Measurements from ENCODE around the gene ATXN7L1.

GRCh38 chr7:105920766-105921165 is 44.4 kb upstream of the ATXN7L1 start:
- TF ChIP-seq, protein P1, sequence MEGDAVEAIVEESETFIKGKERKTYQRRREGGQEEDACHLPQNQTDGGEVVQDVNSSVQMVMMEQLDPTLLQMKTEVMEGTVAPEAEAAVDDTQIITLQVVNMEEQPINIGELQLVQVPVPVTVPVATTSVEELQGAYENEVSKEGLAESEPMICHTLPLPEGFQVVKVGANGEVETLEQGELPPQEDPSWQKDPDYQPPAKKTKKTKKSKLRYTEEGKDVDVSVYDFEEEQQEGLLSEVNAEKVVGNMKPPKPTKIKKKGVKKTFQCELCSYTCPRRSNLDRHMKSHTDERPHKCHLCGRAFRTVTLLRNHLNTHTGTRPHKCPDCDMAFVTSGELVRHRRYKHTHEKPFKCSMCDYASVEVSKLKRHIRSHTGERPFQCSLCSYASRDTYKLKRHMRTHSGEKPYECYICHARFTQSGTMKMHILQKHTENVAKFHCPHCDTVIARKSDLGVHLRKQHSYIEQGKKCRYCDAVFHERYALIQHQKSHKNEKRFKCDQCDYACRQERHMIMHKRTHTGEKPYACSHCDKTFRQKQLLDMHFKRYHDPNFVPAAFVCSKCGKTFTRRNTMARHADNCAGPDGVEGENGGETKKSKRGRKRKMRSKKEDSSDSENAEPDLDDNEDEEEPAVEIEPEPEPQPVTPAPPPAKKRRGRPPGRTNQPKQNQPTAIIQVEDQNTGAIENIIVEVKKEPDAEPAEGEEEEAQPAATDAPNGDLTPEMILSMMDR (IDR thresholded peaks at IDR 0.05; ENCODE audit: low read depth, low read length), result no peak
- no peak for TF ChIP-seq EZH2phosphoT487 (IDR thresholded peaks at IDR 0.05; ENCODE audit: low read depth)

Measured in OCI-LY3 (cell line).